SW 1271 (cell line): ENCODE data around the gene OR9Q1.

ENCODE experiments used
- DNase-seq, 2 experiments: peaks; one replicate each; lab custom pipeline; 2025; lab: John Stamatoyannopoulos, UW

Gene OR9Q1

GRCh38 chr11:58030653-58031052, 7.0 kb downstream of the OR9Q1 start, which contains the start of gene OR6Q1:
OR6Q1 (plus strand) TSS chr11:58030953; CDS start chr11:58030953, 0 bp downstream.
- DNase-seq: no peak

GRCh38 chr11:58034471-58034870, 10.8 kb downstream of the OR9Q1 start:
- DNase-seq: no peak

- no peak for DNase-seq
Observed at GRCh38 chr11:58039589-58039988, 15.9 kb downstream of the OR9Q1 start.

- DNase-seq: no peak
Observed at GRCh38 chr11:58043379-58043778, 19.7 kb downstream of the OR9Q1 start.

GRCh38 chr11:58046231-58046630, 22.6 kb downstream of the OR9Q1 start:
- no peak for DNase-seq

- no peak for DNase-seq
Observed at GRCh38 chr11:58047818-58048217, 24.1 kb downstream of the OR9Q1 start.

- DNase-seq: no peak
Observed at GRCh38 chr11:58055806-58056401, 32.2 kb downstream of the OR9Q1 start.

- no peak for DNase-seq
Observed at GRCh38 chr11:58057481-58057880, 33.8 kb downstream of the OR9Q1 start.

GRCh38 chr11:58058276-58059006, 34.8 kb downstream of the OR9Q1 start:
- no peak for DNase-seq

GRCh38 chr11:58059007-58059350, 35.3 kb downstream of the OR9Q1 start:
- DNase-seq: peak in 1 of 2 experiments; percentile 6

GRCh38 chr11:58060535-58060934, 36.9 kb downstream of the OR9Q1 start:
- DNase-seq: no peak

- DNase-seq: no peak
Observed at GRCh38 chr11:58060939-58061672, 37.4 kb downstream of the OR9Q1 start.

- DNase-seq: no peak
Observed at GRCh38 chr11:58061813-58062212, 38.1 kb downstream of the OR9Q1 start.

- DNase-seq: no peak
Observed at GRCh38 chr11:58067685-58068084, 44.0 kb downstream of the OR9Q1 start.

GRCh38 chr11:58068655-58069054, 45.0 kb downstream of the OR9Q1 start:
- no peak for DNase-seq

GRCh38 chr11:58070585-58070984, 46.9 kb downstream of the OR9Q1 start:
- DNase-seq: no peak

- no peak for DNase-seq
Observed at GRCh38 chr11:58075781-58076180, 52.1 kb downstream of the OR9Q1 start.

GRCh38 chr11:58086528-58086927, 62.8 kb downstream of the OR9Q1 start:
- no peak for DNase-seq

- no peak for DNase-seq
Observed at GRCh38 chr11:58097437-58097836, 73.8 kb downstream of the OR9Q1 start.

- DNase-seq: no peak
Observed at GRCh38 chr11:58121096-58121495, 97.4 kb downstream of the OR9Q1 start.

GRCh38 chr11:58125469-58125868, 101.8 kb downstream of the OR9Q1 start, which contains the start of gene OR9I1:
OR9I1 (minus strand) TSS chr11:58125530; CDS start chr11:58119444, 6,086 bp downstream.
- DNase-seq: no peak

GRCh38 chr11:58127350-58127749, 103.7 kb downstream of the OR9Q1 start:
- DNase-seq: no peak
